Measurements from ENCODE around the gene OR52E1.

The OR52E1 gene

DNA sequence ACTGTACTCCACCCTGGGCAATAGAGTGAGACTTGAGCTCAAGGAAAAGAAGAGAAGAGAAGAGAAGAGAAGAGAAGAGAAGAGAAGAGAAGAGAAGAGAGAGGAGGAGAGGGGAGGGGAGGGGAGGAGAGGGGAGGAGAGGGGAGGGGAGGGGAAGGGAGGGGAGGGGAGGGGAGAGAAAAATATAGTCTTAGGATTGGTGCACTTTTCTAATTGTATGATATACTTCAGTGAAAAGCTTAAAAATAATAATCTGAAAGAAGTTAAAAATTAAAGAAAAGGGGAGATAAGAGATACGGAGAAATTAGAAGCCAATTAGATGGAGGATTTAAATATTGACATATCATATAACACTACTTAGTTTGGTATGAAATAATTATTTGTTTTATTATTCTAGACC lies 49.5 kb downstream of the OR52E1 start:
- DNase-seq = no peak

Data from CD4-positive, alpha-beta T cell treated with Interleukin-10 for 1 hour (primary cell).